SK-N-SH (cell line): ENCODE measurements around the gene KRT13. TPM values are rescaled to one million over a fixed set of nuclear protein-coding genes. Genes with fewer than 3 reads are reported as not detected.

Experiments used
- CTCF ChIA-PET: fragments of 300-600, 350-600 bp; formaldehyde crosslinking; extraction: SDS; loops from one replicate; lab custom pipeline; 2021; lab: Yijun Ruan, JAX
- POLR2A ChIA-PET: fragments of 350-600 bp; sonication (Branson Sonifier 250); formaldehyde crosslinking; extraction: SDS; loops from one replicate; lab custom pipeline; 2020; ENCODE audit warnings: antibody characterized with exemption, inconsistent platforms; lab: Yijun Ruan, JAX
- DNase-seq: peaks from one replicate; pipeline ENCODE4 v3.0.0; 2012
- H2AFZ ChIP-seq: fragments of 200-600 bp; sonication (generic); 2 replicates; pipeline ENCODE4 v1.8.1; 2016; ENCODE audit warnings: antibody characterized with exemption, mild to moderate bottlenecking, low read depth
- H3F3A ChIP-seq: fragments of 200-600 bp; sonication (generic); replicated peaks from 2 replicates; pipeline ENCODE3; 2016; ENCODE audit warnings: antibody characterized with exemption, mild to moderate bottlenecking; ENCODE audit not compliant: insufficient read depth
- H3K27ac ChIP-seq, 2 experiments: fragments of 200-500 bp in 1 of 2; fragments of 200-600 bp in 1 of 2; sonication (Bioruptor generic) in 1 of 2; sonication (generic), shearing (Covaris generic) in 1 of 2; 2 replicates each; pipeline versions ENCODE4 v1.5.1 to v1.6.1; 2014 to 2016; ENCODE audit warnings: low read depth in 2 of 2, inconsistent platforms in 1 of 2, low read length in 1 of 2, mild to moderate bottlenecking in 1 of 2, mixed read lengths in 1 of 2
- H3K27me3 ChIP-seq: fragments of 200-600 bp; sonication (generic), shearing (Covaris generic); 2 replicates; pipeline ENCODE4 v1.6.1; 2016; ENCODE audit warnings: mixed run types; ENCODE audit not compliant: insufficient read depth
- H3K36me3 ChIP-seq, 2 experiments: fragments of 200-500 bp in 1 of 2; fragments of 200-600 bp in 1 of 2; sonication (Bioruptor generic) in 1 of 2; sonication (generic) in 1 of 2; replicated peaks in 1 of 2; 2 replicates each; pipeline versions ENCODE3 to v1.5.1; 2014 to 2016; ENCODE audit warnings: low read length in 1 of 2, mild to moderate bottlenecking in 1 of 2; ENCODE audit not compliant: insufficient read depth in 2 of 2, control insufficient read depth in 1 of 2
- H3K4me1 ChIP-seq, 2 experiments: fragments of 200-500 bp in 1 of 2; fragments of 200-600 bp in 1 of 2; sonication (Bioruptor generic) in 1 of 2; sonication (generic), shearing (Covaris generic) in 1 of 2; 2 replicates each; pipeline versions ENCODE4 v1.5.1 to v1.6.1; 2014 to 2016; ENCODE audit warnings: low read depth in 1 of 2, low read length in 1 of 2, mixed run types in 1 of 2; ENCODE audit not compliant: insufficient read depth in 2 of 2, control insufficient read depth in 1 of 2
- H3K4me2 ChIP-seq: fragments of 200-600 bp; sonication (generic), shearing (Covaris generic); 2 replicates; pipeline ENCODE4 v1.6.1; 2017; ENCODE audit warnings: mixed run types
- H3K4me3 ChIP-seq, 2 experiments: fragments of 200-500 bp in 1 of 2; fragments of 200-600 bp in 1 of 2; sonication (Bioruptor generic) in 1 of 2; sonication (generic), shearing (Covaris generic) in 1 of 2; 2 replicates each; pipeline versions ENCODE4 v1.5.1 to v1.8.1; 2014 to 2016; ENCODE audit warnings: low read depth in 2 of 2, inconsistent platforms in 1 of 2, low read length in 1 of 2, mild to moderate bottlenecking in 1 of 2, mixed read lengths in 1 of 2, moderate library complexity in 1 of 2
- H3K79me2 ChIP-seq: fragments of 200-600 bp; sonication (generic); 2 replicates; pipeline ENCODE4 v1.8.1; 2017; ENCODE audit warnings: mild to moderate bottlenecking; ENCODE audit not compliant: insufficient read depth
- H3K9ac ChIP-seq: fragments of 200-600 bp; sonication (generic); 2 replicates; pipeline ENCODE4 v1.6.1; 2017; ENCODE audit warnings: mixed run types
- H3K9me2 ChIP-seq: fragments of 200-600 bp; sonication (generic); 2 replicates; pipeline ENCODE4 v1.6.1; 2017; ENCODE audit warnings: mixed run types
- H3K9me3 ChIP-seq: fragments of 200-600 bp; sonication (generic); 2 replicates; pipeline ENCODE4 v1.6.1; 2017; ENCODE audit warnings: mixed run types, mild to moderate bottlenecking, moderate library complexity
- H4K20me1 ChIP-seq: fragments of 200-600 bp; sonication (generic); 2 replicates; pipeline ENCODE4 v1.6.1; 2017; ENCODE audit warnings: mild to moderate bottlenecking, mixed run types; ENCODE audit not compliant: insufficient read depth
- EZH2phosphoT487 ChIP-seq: fragments of 200-600 bp; sonication (generic); IDR thresholded peaks from 2 replicates; pipeline ENCODE4 v1.6.1; 2017; ENCODE audit warnings: low read depth, mixed run types, mild to moderate bottlenecking, antibody characterized with exemption, moderate library complexity, borderline replicate concordance
- FOSL2 ChIP-seq: IDR thresholded peaks from 2 replicates; pipeline ENCODE4 v1.4.0; 2012; ENCODE audit warnings: low read depth, mild to moderate bottlenecking, moderate library complexity, borderline replicate concordance
- FOXJ3 ChIP-seq: sonication (generic); formaldehyde crosslinking; IDR thresholded peaks from 2 replicates; pipeline ENCODE4 v1.5.1; 2020; ENCODE audit warnings: mild to moderate bottlenecking, missing genetic modification reagents
- MXI1 ChIP-seq: IDR thresholded peaks from 2 replicates; pipeline ENCODE4 v1.6.1; 2012; ENCODE audit warnings: mild to moderate bottlenecking, low read depth, low read length, improper control_type of control experiment
- POLR2AphosphoS5 ChIP-seq: IDR thresholded peaks from 2 replicates; pipeline ENCODE4 v1.6.1; 2012; ENCODE audit warnings: low read depth, low read length
- TAF1 ChIP-seq: IDR thresholded peaks from 2 replicates; pipeline ENCODE4 v1.6.1; 2012; ENCODE audit warnings: low read depth, mild to moderate bottlenecking, low read length, moderate library complexity, borderline replicate concordance
- WGBS: methylation state at CpG from one replicate; pipeline ENCODE4 v1.1.6; 2017; ENCODE audit warnings: low lambda C conversion rate; 5-methylcytosine and 5-hydroxymethylcytosine counted together
- polyA plus RNA-seq, 3 experiments: library from polyadenylated mRNA; depleted of rRNA; stranded (reverse); fragments of >200 nt; gene quantifications; 2 replicates each; pipeline ENCODE4 v1.2.3, GENCODE V29; 2012
- TF ChIP-seq, protein P1 (sequence below): fragments of 200-600 bp; sonication (generic); IDR thresholded peaks from 2 replicates; pipeline ENCODE4 v1.6.1; 2017; ENCODE audit warnings: antibody characterized with exemption, mild to moderate bottlenecking, moderate library complexity
- TF ChIP-seq, protein P2 (sequence below): IDR thresholded peaks from 2 replicates; pipeline ENCODE4 v1.4.0; 2012; ENCODE audit warnings: low read depth, borderline replicate concordance

The KRT13 gene
- polyA plus RNA-seq, 1 of the 3 experiments (the other 2 are of a cell fraction) = 0.39 TPM

DNA sequence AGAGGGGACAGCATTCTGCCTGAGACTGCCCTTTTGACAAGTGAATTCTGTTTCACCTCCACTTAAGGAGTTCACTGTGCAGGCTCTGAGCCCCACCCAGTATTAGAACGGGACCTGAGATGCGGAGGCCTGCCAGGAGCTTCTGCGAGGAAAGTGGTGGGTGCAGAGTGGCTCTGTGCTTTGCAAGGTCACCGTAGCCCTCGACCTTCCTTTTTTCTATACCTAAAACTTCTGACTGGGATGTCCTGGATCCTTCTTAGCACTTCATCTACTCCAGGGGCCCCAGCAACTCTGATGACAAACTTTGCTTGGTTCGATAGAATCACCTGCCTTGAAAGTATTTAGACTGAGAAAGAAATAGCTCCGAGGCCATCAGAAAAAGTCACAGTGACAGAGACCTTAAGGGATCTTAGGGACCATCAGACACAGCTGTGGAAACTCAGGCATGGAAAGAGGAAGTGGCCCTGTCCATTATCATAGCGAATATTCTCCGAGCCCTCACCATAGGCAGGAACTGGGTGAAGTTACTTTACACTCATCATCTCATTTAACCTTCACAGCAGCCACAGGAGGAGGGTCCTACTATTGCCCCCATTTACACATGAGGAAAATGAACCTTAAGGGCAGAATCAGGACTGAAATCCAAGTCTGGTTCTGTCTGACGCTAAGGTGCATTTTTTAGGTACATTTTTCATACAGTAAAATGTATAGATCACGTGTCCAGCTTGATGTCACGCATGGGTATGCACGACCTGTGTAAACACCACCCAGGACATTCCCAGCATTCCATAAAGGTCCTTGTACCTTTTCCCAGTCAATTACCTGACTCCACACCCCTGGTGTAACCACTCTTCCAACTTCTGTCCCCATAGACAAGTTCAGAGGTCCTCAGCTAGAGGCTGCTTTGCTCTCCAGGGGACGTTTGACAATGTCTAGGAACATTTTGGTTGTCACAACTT is 676 bp upstream of the KRT13 start (continued):
- TF ChIP-seq, protein P1, sequence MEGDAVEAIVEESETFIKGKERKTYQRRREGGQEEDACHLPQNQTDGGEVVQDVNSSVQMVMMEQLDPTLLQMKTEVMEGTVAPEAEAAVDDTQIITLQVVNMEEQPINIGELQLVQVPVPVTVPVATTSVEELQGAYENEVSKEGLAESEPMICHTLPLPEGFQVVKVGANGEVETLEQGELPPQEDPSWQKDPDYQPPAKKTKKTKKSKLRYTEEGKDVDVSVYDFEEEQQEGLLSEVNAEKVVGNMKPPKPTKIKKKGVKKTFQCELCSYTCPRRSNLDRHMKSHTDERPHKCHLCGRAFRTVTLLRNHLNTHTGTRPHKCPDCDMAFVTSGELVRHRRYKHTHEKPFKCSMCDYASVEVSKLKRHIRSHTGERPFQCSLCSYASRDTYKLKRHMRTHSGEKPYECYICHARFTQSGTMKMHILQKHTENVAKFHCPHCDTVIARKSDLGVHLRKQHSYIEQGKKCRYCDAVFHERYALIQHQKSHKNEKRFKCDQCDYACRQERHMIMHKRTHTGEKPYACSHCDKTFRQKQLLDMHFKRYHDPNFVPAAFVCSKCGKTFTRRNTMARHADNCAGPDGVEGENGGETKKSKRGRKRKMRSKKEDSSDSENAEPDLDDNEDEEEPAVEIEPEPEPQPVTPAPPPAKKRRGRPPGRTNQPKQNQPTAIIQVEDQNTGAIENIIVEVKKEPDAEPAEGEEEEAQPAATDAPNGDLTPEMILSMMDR = no peak
- no peak for TF ChIP-seq EZH2phosphoT487

GRCh38 chr17:41504246-41504977 is 1.0 kb downstream of the KRT13 start:
- Histone ChIP-seq H3K36me3 (no peaks in the 10 kb centered on the region), H3K9me3 (no peaks in the 10 kb centered on the region), H3K79me2 (no peaks in the 10 kb centered on the region), H3K4me2 (no peak overlapping the region)
- POLR2A ChIA-PET = no interaction called here
- TF ChIP-seq POLR2AphosphoS5 (no peak), TAF1 (no peak), FOSL2 (no peak), FOXJ3 (CRISPR knock-in tag) (no peak), MXI1 (no peak)
- TF ChIP-seq, protein P1 = no peak
- TF ChIP-seq, protein P2, sequence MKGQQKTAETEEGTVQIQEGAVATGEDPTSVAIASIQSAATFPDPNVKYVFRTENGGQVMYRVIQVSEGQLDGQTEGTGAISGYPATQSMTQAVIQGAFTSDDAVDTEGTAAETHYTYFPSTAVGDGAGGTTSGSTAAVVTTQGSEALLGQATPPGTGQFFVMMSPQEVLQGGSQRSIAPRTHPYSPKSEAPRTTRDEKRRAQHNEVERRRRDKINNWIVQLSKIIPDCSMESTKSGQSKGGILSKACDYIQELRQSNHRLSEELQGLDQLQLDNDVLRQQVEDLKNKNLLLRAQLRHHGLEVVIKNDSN = no peak
- TF ChIP-seq, all 33 proteins: peak for 0
- Histone ChIP-seq H3K9me2 (no peaks in the 10 kb centered on the region), H4K20me1 (no peaks in the 10 kb centered on the region), H2AFZ (no peak overlapping the region), H3K4me3 (no peak overlapping the region), H3F3A (peaks cover 4% of the 10 kb centered on the region), H3K27ac (no peak overlapping the region), H3K27me3 (no peaks in the 10 kb centered on the region), H3K9ac (no peak overlapping the region), H3K4me1 (peaks cover 7 to 14% of the 10 kb centered on the region in 2 experiments; a peak in 3 of 4 replicates)
- WGBS = 76% methylated on average over 8 of the region's 8 CpGs
- no peak for DNase-seq
- CTCF ChIA-PET = interaction anchor here (0.8 to 6.3 kb wide), 3 partner anchors 11 to 45 kb away, joined by 3 to 48 read pairs (median 9); no protein-coding TSS in a partner anchor
